Measurements from ENCODE around the gene BRAT1. TPM values are rescaled to one million over a fixed set of nuclear protein-coding genes. Genes with fewer than 3 reads are reported as not detected.

Gene BRAT1
- total and polyA plus RNA-seq, 11 donors, result 10.9 to 27.8 (median 14.9) TPM

- peaks cover 0 to 38% (median 0%) of the 10 kb centered on the region in 9 donors for H3K27me3 ChIP-seq
- H3K36me3 ChIP-seq, result peaks cover 0 to 3% (median 0%) of the 10 kb centered on the region in 9 donors
- intact Hi-C loops (cut with DNase I), result loop anchor here in 2 of 10 donors (5.0 kb wide), 2 partner anchors 33 to 37 kb away; no protein-coding TSS in a partner anchor
- peak within 1 kb of the TSS; percentile 38 to 94 (median 71) for H3K4me3 ChIP-seq
- H3K4me1 ChIP-seq, result peaks cover 5 to 60% (median 40%) of the 10 kb centered on the region in 12 donors
- peak within 1 kb of the TSS in 10 of 12 donors; percentile 14 to 87 (median 61) for H3K27ac ChIP-seq
- ATAC-seq (peak; percentile 82 to 91 (median 86)), DNase-seq (peak; percentile 88 to 94 (median 92))
- H3K9me3 ChIP-seq, result no peaks in the 10 kb centered on the region
- WGBS, 4 donors, result 0 to 1% (median 1%) methylated on average over 22 to 95 of the region's 95 CpGs
- peak; percentile 69 to 99 for TF ChIP-seq POLR2A (IDR thresholded peaks at IDR 0.05)
- TF ChIP-seq CTCF (IDR thresholded peaks at IDR 0.05), result no peak
Measured at GRCh38 chr7:2519119-2519930, 36.0 kb downstream of the BRAT1 start, which contains the start of gene LFNG. TSS of gene LFNG (plus strand) at chr7:2519774. CDS start at chr7:2519862, 88 bp downstream.

GRCh38 chr7:2518737-2519118, 36.6 kb downstream of the BRAT1 start:
- DNase-seq (no peak), ATAC-seq (peak in 2 of 4 donors; percentile 5 to 27)
- Histone ChIP-seq H3K9me3 (no peaks in the 10 kb centered on the region), H3K4me1 (peaks cover 5 to 54% (median 34%) of the 10 kb centered on the region in 12 donors), H3K4me3 (peak overlapping the region; percentile 34 to 94 (median 71)), H3K27ac (peak overlapping the region in 10 of 12 donors; percentile 14 to 87 (median 54)), H3K27me3 (peaks cover 0 to 33% (median 0%) of the 10 kb centered on the region in 9 donors), H3K36me3 (no peaks in the 10 kb centered on the region)
- intact Hi-C loops (cut with DNase I), result loop anchor here in 2 of 10 donors (5.0 kb wide), 2 partner anchors 34 to 36 kb away; no protein-coding TSS in a partner anchor
- TF ChIP-seq POLR2A (IDR thresholded peaks at IDR 0.05) (no peak), CTCF (IDR thresholded peaks at IDR 0.05) (no peak)
- WGBS, 4 donors, result 4 to 19% (median 9%) methylated on average over 16 to 41 of the region's 41 CpGs

GRCh38 chr7:2517678-2518507, 37.4 kb downstream of the BRAT1 start:
- TF ChIP-seq CTCF (IDR thresholded peaks at IDR 0.05), result no peak
- H3K36me3 ChIP-seq, result no peaks in the 10 kb centered on the region
- ATAC-seq (no peak), DNase-seq (no peak)
- H3K27me3 ChIP-seq, result peaks cover 0 to 25% (median 0%) of the 10 kb centered on the region in 9 donors
- no peaks in the 10 kb centered on the region for H3K9me3 ChIP-seq
- 61 to 74% (median 71%) methylated on average over 14 to 18 of the region's 18 CpGs for WGBS, 4 donors
- H3K4me1 ChIP-seq, result peaks cover 5 to 46% (median 27%) of the 10 kb centered on the region in 12 donors
- H3K27ac ChIP-seq, result peak overlapping the region in 5 of 12 donors; percentile 49 to 86 (median 62)
- H3K4me3 ChIP-seq, result peak overlapping the region in 1 of 12 donors; percentile 94
- intact Hi-C loops (cut with DNase I), result loop anchor here in 2 of 10 donors (5.0 kb wide), 2 partner anchors 34 to 36 kb away; no protein-coding TSS in a partner anchor
